CD14-positive monocyte (primary cell): ENCODE data around the gene ABHD4. TPM values are rescaled to one million over a fixed set of nuclear protein-coding genes. Genes with fewer than 3 reads are reported as not detected.

Experiments used
- DNase-seq, 3 donors: peaks; one replicate each; pipeline ENCODE4 v3.0.0-alpha.2; 2011 to 2022
- H2AFZ ChIP-seq: 2 replicates; pipeline ENCODE4 v1.6.0; 2012; ENCODE audit warnings: mild to moderate bottlenecking, low read depth, low read length, inconsistent platforms; ENCODE audit not compliant: insufficient read depth, poor library complexity, severe bottlenecking
- H3K27ac ChIP-seq, 2 donors: 1 replicate in 1 of 2; 2 replicates in 1 of 2; pipeline ENCODE4 v1.5.1; 2012 to 2013; ENCODE audit warnings: low read length in 2 of 2, control low read depth in 1 of 2, inconsistent platforms in 1 of 2, low read depth in 1 of 2, mild to moderate bottlenecking in 1 of 2
- H3K27me3 ChIP-seq, 2 donors: one replicate each; pipeline versions ENCODE4 v1.6.0 to v1.6.1; 2011 to 2013; ENCODE audit warnings: low read length in 2 of 2; ENCODE audit not compliant: control insufficient read depth in 2 of 2, insufficient read depth in 2 of 2
- H3K36me3 ChIP-seq, 2 donors: replicated peaks in 1 of 2; 1 replicate in 1 of 2; 2 replicates in 1 of 2; pipeline versions ENCODE4 v1.5.1 to v1.6.1; 2012 to 2013; ENCODE audit warnings: low read length in 2 of 2, control low read depth in 1 of 2, inconsistent platforms in 1 of 2, mild to moderate bottlenecking in 1 of 2; ENCODE audit not compliant: insufficient read depth in 2 of 2, control insufficient read depth in 1 of 2
- H3K4me1 ChIP-seq, 2 donors: 1 replicate in 1 of 2; 2 replicates in 1 of 2; pipeline versions ENCODE4 v1.5.1 to v1.6.1; 2012 to 2013; ENCODE audit warnings: low read length in 2 of 2, control low read depth in 1 of 2, inconsistent platforms in 1 of 2, mild to moderate bottlenecking in 1 of 2, moderate library complexity in 1 of 2; ENCODE audit not compliant: insufficient read depth in 2 of 2, control insufficient read depth in 1 of 2
- H3K4me2 ChIP-seq: replicated peaks from 2 replicates; pipeline ENCODE3; 2012; ENCODE audit warnings: low read length, moderate library complexity, mild to moderate bottlenecking; ENCODE audit not compliant: poor library complexity, severe bottlenecking; ENCODE audit errors: extremely low read depth
- H3K4me3 ChIP-seq, 3 experiments: fragments of 200-600 bp in 1 of 3; sonication (generic) in 1 of 3; replicated peaks in 1 of 3; 1 replicate in 2 of 3; 2 replicates in 1 of 3; pipeline ENCODE4 v1.5.1; 2011 to 2013; ENCODE audit warnings: low read length in 3 of 3, mild to moderate bottlenecking in 3 of 3, control low read depth in 2 of 3, low read depth in 2 of 3, inconsistent platforms in 1 of 3, moderate library complexity in 1 of 3
- H3K79me2 ChIP-seq: 2 replicates; pipeline ENCODE4 v1.6.0; 2012; ENCODE audit warnings: mild to moderate bottlenecking, control low read depth, inconsistent platforms, low read length, moderate library complexity; ENCODE audit not compliant: insufficient read depth
- H3K9ac ChIP-seq: 2 replicates; pipeline ENCODE4 v1.6.0; 2017; ENCODE audit warnings: low read length, mild to moderate bottlenecking; ENCODE audit not compliant: insufficient read depth, poor library complexity, severe bottlenecking
- H3K9me3 ChIP-seq, 2 donors: replicated peaks in 1 of 2; 1 replicate in 1 of 2; 2 replicates in 1 of 2; pipeline versions ENCODE4 v1.5.1 to v1.6.1; 2012 to 2013; ENCODE audit warnings: low read length in 2 of 2, control low read depth in 1 of 2; ENCODE audit not compliant: control insufficient read depth in 1 of 2, insufficient read depth in 1 of 2
- H4K20me1 ChIP-seq: 2 replicates; pipeline ENCODE4 v1.6.0; 2012; ENCODE audit warnings: mild to moderate bottlenecking, low read length, control low read depth, moderate library complexity; ENCODE audit not compliant: insufficient read depth
- H3K27ac Mint-ChIP-seq, 7 donors: one replicate each; pipeline ENCODE4 v1.8.0; 2020; ENCODE audit warnings: mild to moderate bottlenecking in 7 of 7, mixed read lengths in 7 of 7, moderate library complexity in 6 of 7, inconsistent platforms in 2 of 7
- H3K27me3 Mint-ChIP-seq, 3 donors: one replicate each; pipeline ENCODE4 v1.8.0; 2021 to 2022; ENCODE audit warnings: low read depth in 3 of 3, mild to moderate bottlenecking in 3 of 3, mixed read lengths in 3 of 3, moderate library complexity in 3 of 3, inconsistent platforms in 1 of 3
- H3K36me3 Mint-ChIP-seq, 2 donors: one replicate each; pipeline ENCODE4 v1.8.0; 2020; ENCODE audit warnings: mixed read lengths in 2 of 2, inconsistent platforms in 1 of 2, mild to moderate bottlenecking in 1 of 2
- H3K4me1 Mint-ChIP-seq: one replicate; pipeline ENCODE4 v1.8.0; 2020; ENCODE audit warnings: mild to moderate bottlenecking, mixed read lengths
- H3K4me3 Mint-ChIP-seq, 2 donors: one replicate each; pipeline ENCODE4 v1.8.0; 2020; ENCODE audit warnings: mild to moderate bottlenecking in 2 of 2, mixed read lengths in 2 of 2, moderate library complexity in 1 of 2
- H3K9me3 Mint-ChIP-seq, 7 donors: one replicate each; pipeline ENCODE4 v1.8.0; 2020 to 2022; ENCODE audit warnings: mixed read lengths in 7 of 7, mild to moderate bottlenecking in 6 of 7, moderate library complexity in 6 of 7, inconsistent platforms in 2 of 7
- CTCF ChIP-seq: fragments of 200-600 bp; IDR thresholded peaks from one replicate; pipeline ENCODE4 v1.8.0; 2022; ENCODE audit warnings: antibody characterized with exemption, mild to moderate bottlenecking
- WGBS: methylation state at CpG from one replicate; pipeline ENCODE4 v1.1.5; 2013; ENCODE audit warnings: missing lambda C conversion rate; ENCODE audit not compliant: insufficient coverage; 5-methylcytosine and 5-hydroxymethylcytosine counted together
- intact Hi-C, 2 donors: fragments of 100-400 bp; cut with micrococcal nuclease; formaldehyde crosslinking; loops; one replicate each; pipeline versions ENCODE4 v1.15.0 to v1.15.1; 2023
- polyA plus RNA-seq, 3 donors: library from polyadenylated mRNA; depleted of rRNA in 1 of 3; unstranded in 2 of 3; stranded (reverse) in 1 of 3; fragments of 300-500 nt in 2 of 3; fragments of >200 nt in 1 of 3; fragmentation: Illumina TruSeq in 2 of 3; gene quantifications; 1 replicate in 2 of 3; 2 replicates in 1 of 3; pipeline ENCODE4 v1.2.3, GENCODE V29; 2012 to 2021

The ABHD4 gene
- polyA plus RNA-seq, 3 donors: 9.4 to 13.4 (median 12.5) TPM

- Histone ChIP-seq H4K20me1 (no peaks in the 10 kb centered on the region), H3K4me2 (no peak overlapping the region), H2AFZ (no peak overlapping the region), H3K9ac (no peak overlapping the region), H3K4me1 (peaks cover 18 to 25% of the 10 kb centered on the region in 2 donors), H3K27ac (no peak overlapping the region), H3K4me3 (no peak overlapping the region), H3K36me3 (peaks cover 6 to 17% of the 10 kb centered on the region in 2 donors), H3K9me3 (no peaks in the 10 kb centered on the region), H3K79me2 (no peaks in the 10 kb centered on the region), H3K27me3 (no peaks in the 10 kb centered on the region)
- intact Hi-C loops: no loop called here
- H3K4me3 Mint-ChIP-seq: no peak overlapping the region
- peaks cover 28% of the 10 kb centered on the region for H3K4me1 Mint-ChIP-seq
- H3K9me3 Mint-ChIP-seq: no peaks in the 10 kb centered on the region
- no peak for TF ChIP-seq CTCF
- H3K36me3 Mint-ChIP-seq: peaks cover 10 to 12% of the 10 kb centered on the region in 2 donors
- peaks cover 0 to 3% (median 3%) of the 10 kb centered on the region in 3 donors for H3K27me3 Mint-ChIP-seq
- DNase-seq: no peak
- WGBS: 100% methylated on average over 1 of the region's 1 CpG
- H3K27ac Mint-ChIP-seq: peak overlapping the region in 1 of 7 donors; percentile 79
These were observed 39.1 kb upstream of the ABHD4 start for GRCh38 chr14:22559041-22559440.

GRCh38 chr14:22560662-22561365, 37.3 kb upstream of the ABHD4 start:
- peak overlapping the region in 1 of 7 donors; percentile 57 for H3K27ac Mint-ChIP-seq
- no peak overlapping the region for H3K4me3 Mint-ChIP-seq
- no peaks in the 10 kb centered on the region for H3K9me3 Mint-ChIP-seq
- Histone ChIP-seq H3K27ac (no peak overlapping the region), H3K9ac (no peak overlapping the region), H3K79me2 (no peaks in the 10 kb centered on the region), H3K36me3 (peaks cover 23 to 34% of the 10 kb centered on the region in 2 donors), H3K4me2 (no peak overlapping the region), H3K4me3 (no peak overlapping the region), H3K27me3 (no peaks in the 10 kb centered on the region), H3K9me3 (no peaks in the 10 kb centered on the region), H4K20me1 (no peaks in the 10 kb centered on the region), H2AFZ (no peak overlapping the region), H3K4me1 (peaks cover 17 to 22% of the 10 kb centered on the region in 2 donors)
- H3K4me1 Mint-ChIP-seq: peaks cover 24% of the 10 kb centered on the region
- intact Hi-C loops: no loop called here
- H3K36me3 Mint-ChIP-seq: peaks cover 25 to 28% of the 10 kb centered on the region in 2 donors
- no peak for TF ChIP-seq CTCF
- DNase-seq: no peak
- WGBS: 67% methylated on average over 6 of the region's 13 CpGs
- peaks cover 0 to 3% (median 3%) of the 10 kb centered on the region in 3 donors for H3K27me3 Mint-ChIP-seq
